ENCODE measurements around the gene ZNF750.

Gene ZNF750

DNA sequence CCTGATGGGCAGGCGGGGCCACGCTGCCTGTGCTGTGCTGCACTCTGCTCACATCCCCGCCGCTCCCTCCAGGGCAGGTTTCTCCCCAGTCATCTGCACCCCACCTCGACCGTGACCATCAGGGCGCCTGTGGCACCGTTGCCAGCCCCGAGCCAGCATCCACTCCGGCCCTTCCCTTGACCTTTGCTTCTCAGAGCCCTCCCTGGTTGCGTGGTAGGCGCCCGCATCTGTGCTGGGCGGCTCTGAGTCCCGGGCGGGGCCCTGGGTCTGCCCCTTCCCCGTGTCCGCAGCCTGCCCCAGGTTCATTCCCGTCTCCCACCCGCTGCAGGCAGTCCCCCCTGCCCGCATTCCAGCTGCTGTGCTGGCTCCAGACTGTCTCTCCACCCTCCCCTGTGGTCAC is 33.2 kb downstream of the ZNF750 start:
- Histone ChIP-seq H4K12ac (ENCODE audit: low read depth, low read length) (no peak overlapping the region), H3K79me1 (ENCODE audit: low read length) (no peaks in the 10 kb centered on the region), H2AK5ac (ENCODE audit: low read length) (no peak overlapping the region), H2AFZ (ENCODE audit: insufficient read depth, low read length, poor library complexity) (no peak overlapping the region), H3K4ac (ENCODE audit: low read depth, low read length) (no peak overlapping the region), H3K79me2 (ENCODE audit: control insufficient read depth, insufficient read depth, low read length, poor library complexity) (peaks cover 1% of the 10 kb centered on the region), H3K27me3 (ENCODE audit: insufficient read depth, low read length) (no peaks in the 10 kb centered on the region), H3K36me3 (ENCODE audit: control insufficient read depth in 1 of 2, insufficient read depth in 2 of 2, low read length in 2 of 2) (peaks cover 6 to 7% of the 10 kb centered on the region in 2 experiments), H4K91ac (ENCODE audit: low read depth, low read length) (no peak overlapping the region), H3K23ac (ENCODE audit: low read length) (no peak overlapping the region), H3K4me3 (ENCODE audit: low read depth, low read length) (no peak overlapping the region), H2BK12ac (ENCODE audit: low read length) (no peak overlapping the region), H3K9ac (ENCODE audit: low read length) (no peak overlapping the region), H4K8ac (ENCODE audit: low read depth, low read length) (no peak overlapping the region), H3K14ac (ENCODE audit: low read length) (no peak overlapping the region), H2BK120ac (ENCODE audit: insufficient read depth, low read length, poor library complexity) (no peak overlapping the region), H3K18ac (ENCODE audit: low read length) (no peak overlapping the region), H3K4me1 (ENCODE audit: control insufficient read depth in 1 of 2, insufficient read depth in 2 of 2, low read length in 2 of 2) (peaks cover 6 to 8% of the 10 kb centered on the region in 2 experiments), H2BK5ac (ENCODE audit: low read depth, low read length, poor library complexity) (no peak overlapping the region), H3K9me3 (ENCODE audit: insufficient read depth, low read depth, low read length) (peaks cover 5% of the 10 kb centered on the region), H3K4me2 (ENCODE audit: low read length) (no peak overlapping the region), H3K27ac (ENCODE audit: low read depth, low read length) (no peak overlapping the region)
- no CpG with 5 or more reads among the region's 21 CpGs for WGBS (ENCODE audit: extremely low coverage, insufficient coverage, insufficient read length)
- DNase-seq = peak; percentile 55 to 72

DNA sequence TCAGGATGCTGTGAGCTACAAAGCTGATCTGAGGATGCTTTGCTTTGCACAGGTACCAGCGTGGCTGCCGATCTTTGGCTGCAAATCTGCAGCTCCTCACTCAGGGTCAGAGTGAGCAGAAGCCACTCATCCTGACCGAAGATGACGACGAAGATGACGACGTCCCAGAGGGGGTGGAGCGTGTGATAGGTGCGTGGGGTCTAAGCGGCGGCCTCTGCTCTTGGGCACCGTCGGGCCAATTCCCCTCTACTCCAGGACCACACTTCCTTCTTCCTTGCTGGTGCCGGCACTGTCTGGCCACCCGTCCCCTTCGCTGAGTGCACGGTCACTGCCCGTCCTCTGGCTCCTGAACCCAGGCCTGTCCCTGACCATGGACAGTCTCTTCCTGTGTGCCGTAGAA is 34.0 kb downstream of the ZNF750 start:
- Histone ChIP-seq H3K4me2 (ENCODE audit: low read length) (no peak overlapping the region), H2BK120ac (ENCODE audit: insufficient read depth, low read length, poor library complexity) (no peak overlapping the region), H3K4me1 (ENCODE audit: control insufficient read depth in 1 of 2, insufficient read depth in 2 of 2, low read length in 2 of 2) (peaks cover 6 to 8% of the 10 kb centered on the region in 2 experiments), H2BK12ac (ENCODE audit: low read length) (no peak overlapping the region), H4K91ac (ENCODE audit: low read depth, low read length) (no peak overlapping the region), H3K4me3 (ENCODE audit: low read depth, low read length) (no peak overlapping the region), H3K14ac (ENCODE audit: low read length) (no peak overlapping the region), H3K9ac (ENCODE audit: low read length) (no peak overlapping the region), H2AFZ (ENCODE audit: insufficient read depth, low read length, poor library complexity) (no peak overlapping the region), H3K4ac (ENCODE audit: low read depth, low read length) (no peak overlapping the region), H3K23ac (ENCODE audit: low read length) (no peak overlapping the region), H3K79me2 (ENCODE audit: control insufficient read depth, insufficient read depth, low read length, poor library complexity) (peaks cover 1% of the 10 kb centered on the region), H2AK5ac (ENCODE audit: low read length) (no peak overlapping the region), H3K27ac (ENCODE audit: low read depth, low read length) (no peak overlapping the region), H4K8ac (ENCODE audit: low read depth, low read length) (no peak overlapping the region), H3K79me1 (ENCODE audit: low read length) (no peaks in the 10 kb centered on the region), H3K27me3 (ENCODE audit: insufficient read depth, low read length) (no peaks in the 10 kb centered on the region), H3K9me3 (ENCODE audit: insufficient read depth, low read depth, low read length) (peaks cover 11% of the 10 kb centered on the region), H3K36me3 (ENCODE audit: control insufficient read depth in 1 of 2, insufficient read depth in 2 of 2, low read length in 2 of 2) (peaks cover 10 to 11% of the 10 kb centered on the region in 2 experiments), H3K18ac (ENCODE audit: low read length) (no peak overlapping the region), H4K12ac (ENCODE audit: low read depth, low read length) (no peak overlapping the region), H2BK5ac (ENCODE audit: low read depth, low read length, poor library complexity) (no peak overlapping the region)
- DNase-seq = no peak
- no CpG with 5 or more reads among the region's 19 CpGs for WGBS (ENCODE audit: extremely low coverage, insufficient coverage, insufficient read length)

DNA sequence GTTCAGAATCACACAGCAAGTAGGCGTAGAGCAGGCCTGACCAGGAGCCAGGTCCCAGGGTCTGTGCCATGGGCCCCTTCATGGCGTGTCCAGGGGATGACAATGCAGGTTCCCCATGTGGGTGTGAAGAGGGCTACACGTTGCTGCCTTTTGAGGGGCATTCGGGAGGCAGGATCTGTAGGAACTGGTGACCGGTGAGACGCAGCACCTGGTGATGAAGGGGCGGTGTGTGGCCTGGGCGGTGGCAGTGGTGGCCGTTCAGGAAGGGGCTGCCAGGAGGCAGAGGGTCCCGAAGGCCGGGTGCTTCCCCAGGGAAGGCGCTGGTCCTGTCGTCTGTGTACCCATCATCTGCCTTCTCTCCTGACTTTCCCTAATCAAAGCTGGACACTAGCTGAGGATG is 34.6 kb downstream of the ZNF750 start:
- no peak overlapping the region for H4K91ac ChIP-seq (ENCODE audit: low read depth, low read length)
- no peak overlapping the region for H3K27ac ChIP-seq (ENCODE audit: low read depth, low read length)
- no peaks in the 10 kb centered on the region for H3K27me3 ChIP-seq (ENCODE audit: insufficient read depth, low read length)
- peaks cover 1% of the 10 kb centered on the region for H3K79me2 ChIP-seq (ENCODE audit: control insufficient read depth, insufficient read depth, low read length, poor library complexity)
- no peak overlapping the region for H2AFZ ChIP-seq (ENCODE audit: insufficient read depth, low read length, poor library complexity)
- H2BK12ac ChIP-seq (ENCODE audit: low read length) = no peak overlapping the region
- H3K36me3 ChIP-seq (ENCODE audit: control insufficient read depth in 1 of 2, insufficient read depth in 2 of 2, low read length in 2 of 2) = peaks cover 13% of the 10 kb centered on the region in 2 experiments
- no peak overlapping the region for H2BK5ac ChIP-seq (ENCODE audit: low read depth, low read length, poor library complexity)
- no peaks in the 10 kb centered on the region for H3K79me1 ChIP-seq (ENCODE audit: low read length)
- no peak overlapping the region for H3K14ac ChIP-seq (ENCODE audit: low read length)
- no CpG with 5 or more reads among the region's 13 CpGs for WGBS (ENCODE audit: extremely low coverage, insufficient coverage, insufficient read length)
- peaks cover 6 to 8% of the 10 kb centered on the region in 2 experiments for H3K4me1 ChIP-seq (ENCODE audit: control insufficient read depth in 1 of 2, insufficient read depth in 2 of 2, low read length in 2 of 2)
- no peak overlapping the region for H2BK120ac ChIP-seq (ENCODE audit: insufficient read depth, low read length, poor library complexity)
- no peak overlapping the region for H3K23ac ChIP-seq (ENCODE audit: low read length)
- H3K4me2 ChIP-seq (ENCODE audit: low read length) = no peak overlapping the region
- peaks cover 13% of the 10 kb centered on the region for H3K9me3 ChIP-seq (ENCODE audit: insufficient read depth, low read depth, low read length)
- no peak overlapping the region for H4K12ac ChIP-seq (ENCODE audit: low read depth, low read length)
- H2AK5ac ChIP-seq (ENCODE audit: low read length) = no peak overlapping the region
- H3K18ac ChIP-seq (ENCODE audit: low read length) = no peak overlapping the region
- H4K8ac ChIP-seq (ENCODE audit: low read depth, low read length) = no peak overlapping the region
- no peak overlapping the region for H3K9ac ChIP-seq (ENCODE audit: low read length)
- no peak for DNase-seq
- H3K4me3 ChIP-seq (ENCODE audit: low read depth, low read length) = no peak overlapping the region
- no peak overlapping the region for H3K4ac ChIP-seq (ENCODE audit: low read depth, low read length)

DNA sequence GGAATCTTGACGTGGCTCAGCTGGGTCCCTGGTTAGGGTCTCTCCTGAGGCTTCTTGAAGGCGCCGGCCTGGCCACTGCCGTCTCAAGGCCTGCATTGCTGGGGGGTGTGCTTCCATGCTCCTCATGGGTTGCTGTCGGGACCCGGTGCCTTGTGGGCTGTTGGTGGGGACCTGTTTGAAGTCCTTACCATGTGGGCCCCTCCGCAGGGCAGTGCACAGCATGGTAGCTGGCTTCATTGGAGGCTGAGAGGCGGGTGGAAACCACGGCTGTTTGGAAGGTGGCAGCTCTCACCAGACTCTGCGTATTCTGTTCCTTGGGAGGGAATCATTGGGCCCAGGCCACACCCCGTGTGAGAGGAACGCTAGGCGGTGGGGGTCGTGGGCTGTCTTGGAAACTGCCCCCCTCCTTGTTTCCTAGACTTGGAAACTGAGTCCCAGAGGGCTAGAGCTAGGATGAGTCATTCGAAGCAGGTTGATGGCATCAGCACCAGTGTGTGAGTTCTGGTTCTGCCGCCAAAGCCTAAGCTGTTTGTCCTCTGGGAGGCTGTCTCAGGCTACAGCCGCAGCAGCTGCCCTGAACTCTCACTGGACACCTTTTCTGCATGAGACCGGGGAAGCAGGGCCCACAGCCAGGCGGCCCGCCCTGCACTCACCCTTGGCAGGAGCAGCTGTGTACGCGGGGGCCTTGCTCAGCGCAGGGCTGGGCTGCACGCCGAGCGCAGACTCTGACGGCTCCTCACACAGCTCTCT is 35.2 kb downstream of the ZNF750 start:
- Histone ChIP-seq H4K91ac (ENCODE audit: low read depth, low read length) (no peak overlapping the region), H3K9ac (ENCODE audit: low read length) (no peak overlapping the region), H2BK5ac (ENCODE audit: low read depth, low read length, poor library complexity) (no peak overlapping the region), H3K23ac (ENCODE audit: low read length) (no peak overlapping the region), H3K4me1 (ENCODE audit: control insufficient read depth in 1 of 2, insufficient read depth in 2 of 2, low read length in 2 of 2) (peaks cover 6 to 8% of the 10 kb centered on the region in 2 experiments), H2BK12ac (ENCODE audit: low read length) (no peak overlapping the region), H3K4ac (ENCODE audit: low read depth, low read length) (no peak overlapping the region), H3K9me3 (ENCODE audit: insufficient read depth, low read depth, low read length) (peaks cover 13% of the 10 kb centered on the region), H3K27me3 (ENCODE audit: insufficient read depth, low read length) (no peaks in the 10 kb centered on the region), H2AK5ac (ENCODE audit: low read length) (no peak overlapping the region), H2AFZ (ENCODE audit: insufficient read depth, low read length, poor library complexity) (no peak overlapping the region), H3K14ac (ENCODE audit: low read length) (no peak overlapping the region), H3K4me3 (ENCODE audit: low read depth, low read length) (no peak overlapping the region), H3K36me3 (ENCODE audit: control insufficient read depth in 1 of 2, insufficient read depth in 2 of 2, low read length in 2 of 2) (peaks cover 13 to 15% of the 10 kb centered on the region in 2 experiments), H4K12ac (ENCODE audit: low read depth, low read length) (no peak overlapping the region), H3K4me2 (ENCODE audit: low read length) (no peak overlapping the region), H3K27ac (ENCODE audit: low read depth, low read length) (no peak overlapping the region), H3K79me2 (ENCODE audit: control insufficient read depth, insufficient read depth, low read length, poor library complexity) (peaks cover 1% of the 10 kb centered on the region), H3K79me1 (ENCODE audit: low read length) (no peaks in the 10 kb centered on the region), H2BK120ac (ENCODE audit: insufficient read depth, low read length, poor library complexity) (no peak overlapping the region), H4K8ac (ENCODE audit: low read depth, low read length) (no peak overlapping the region), H3K18ac (ENCODE audit: low read length) (no peak overlapping the region)
- no CpG with 5 or more reads among the region's 27 CpGs for WGBS (ENCODE audit: extremely low coverage, insufficient coverage, insufficient read length)
- no peak for DNase-seq
